ENCODE results near the gene MLLT3. TPM values are rescaled to one million over a fixed set of nuclear protein-coding genes. Genes with fewer than 3 reads are reported as not detected.

Gene MLLT3
- total RNA-seq, 1 donor from 2014 or later = 53.7 TPM

DNA sequence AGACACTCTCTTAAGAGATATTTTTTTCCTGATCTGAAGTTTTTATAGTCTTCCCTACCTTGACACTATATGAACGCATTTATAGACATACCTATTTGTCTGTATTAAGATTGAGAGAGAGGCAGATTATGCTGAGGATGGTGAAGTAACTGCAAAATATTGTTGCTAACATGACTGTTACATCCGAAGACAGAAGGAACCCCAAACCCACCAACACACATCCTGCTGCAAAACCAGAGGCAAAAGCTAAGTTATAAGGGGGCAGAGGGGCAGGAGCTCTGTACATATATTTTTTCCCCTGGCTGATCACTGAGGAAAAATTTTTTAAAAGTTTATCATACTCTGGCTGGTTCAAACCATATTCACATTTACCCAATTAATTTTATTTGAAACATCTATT is 279.0 kb downstream of the MLLT3 start:
- H3K36me3 Mint-ChIP-seq (ENCODE audit: low read depth) = no peaks in the 10 kb centered on the region
- no peak for DNase-seq (ENCODE audit: low read depth, low spot score)
- H3K4me3 Mint-ChIP-seq = no peak overlapping the region
- H3K9me3 Mint-ChIP-seq = no peaks in the 10 kb centered on the region
- H3K4me1 Mint-ChIP-seq = peaks cover 11% of the 10 kb centered on the region
- no peaks in the 10 kb centered on the region for H3K27me3 Mint-ChIP-seq (ENCODE audit: low read depth)
- no peak overlapping the region for H3K27ac Mint-ChIP-seq (ENCODE audit: unreplicated experiment)
- TF ChIP-seq, protein P1, sequence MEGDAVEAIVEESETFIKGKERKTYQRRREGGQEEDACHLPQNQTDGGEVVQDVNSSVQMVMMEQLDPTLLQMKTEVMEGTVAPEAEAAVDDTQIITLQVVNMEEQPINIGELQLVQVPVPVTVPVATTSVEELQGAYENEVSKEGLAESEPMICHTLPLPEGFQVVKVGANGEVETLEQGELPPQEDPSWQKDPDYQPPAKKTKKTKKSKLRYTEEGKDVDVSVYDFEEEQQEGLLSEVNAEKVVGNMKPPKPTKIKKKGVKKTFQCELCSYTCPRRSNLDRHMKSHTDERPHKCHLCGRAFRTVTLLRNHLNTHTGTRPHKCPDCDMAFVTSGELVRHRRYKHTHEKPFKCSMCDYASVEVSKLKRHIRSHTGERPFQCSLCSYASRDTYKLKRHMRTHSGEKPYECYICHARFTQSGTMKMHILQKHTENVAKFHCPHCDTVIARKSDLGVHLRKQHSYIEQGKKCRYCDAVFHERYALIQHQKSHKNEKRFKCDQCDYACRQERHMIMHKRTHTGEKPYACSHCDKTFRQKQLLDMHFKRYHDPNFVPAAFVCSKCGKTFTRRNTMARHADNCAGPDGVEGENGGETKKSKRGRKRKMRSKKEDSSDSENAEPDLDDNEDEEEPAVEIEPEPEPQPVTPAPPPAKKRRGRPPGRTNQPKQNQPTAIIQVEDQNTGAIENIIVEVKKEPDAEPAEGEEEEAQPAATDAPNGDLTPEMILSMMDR (conservative IDR thresholded peaks at IDR 0.05) = no peak

DNA sequence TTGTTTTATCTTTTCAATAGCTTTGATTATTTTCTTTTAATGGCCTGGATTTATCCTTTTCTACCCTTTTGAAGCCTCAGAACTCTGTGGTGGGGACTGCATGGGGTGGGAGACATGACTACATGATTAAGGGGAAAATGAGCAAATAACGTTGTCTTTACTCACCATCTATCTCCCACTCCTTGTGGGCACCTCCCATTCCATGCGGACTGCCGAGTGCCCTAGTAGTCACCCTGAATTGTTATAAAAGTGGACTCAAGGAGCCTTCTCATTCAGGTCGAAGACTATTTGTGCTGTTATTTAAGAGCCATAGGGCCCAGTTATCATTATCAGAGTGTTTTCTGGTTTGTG is 281.8 kb downstream of the MLLT3 start:
- Mint-ChIP-seq H3K36me3 (ENCODE audit: low read depth) (no peaks in the 10 kb centered on the region), H3K9me3 (no peaks in the 10 kb centered on the region), H3K4me3 (peak overlapping the region; percentile 5), H3K27me3 (ENCODE audit: low read depth) (no peaks in the 10 kb centered on the region), H3K27ac (ENCODE audit: unreplicated experiment) (no peak overlapping the region), H3K4me1 (peaks cover 11% of the 10 kb centered on the region)
- no peak for DNase-seq (ENCODE audit: low read depth, low spot score)
- TF ChIP-seq, protein P1 (conservative IDR thresholded peaks at IDR 0.05) = no peak

DNA sequence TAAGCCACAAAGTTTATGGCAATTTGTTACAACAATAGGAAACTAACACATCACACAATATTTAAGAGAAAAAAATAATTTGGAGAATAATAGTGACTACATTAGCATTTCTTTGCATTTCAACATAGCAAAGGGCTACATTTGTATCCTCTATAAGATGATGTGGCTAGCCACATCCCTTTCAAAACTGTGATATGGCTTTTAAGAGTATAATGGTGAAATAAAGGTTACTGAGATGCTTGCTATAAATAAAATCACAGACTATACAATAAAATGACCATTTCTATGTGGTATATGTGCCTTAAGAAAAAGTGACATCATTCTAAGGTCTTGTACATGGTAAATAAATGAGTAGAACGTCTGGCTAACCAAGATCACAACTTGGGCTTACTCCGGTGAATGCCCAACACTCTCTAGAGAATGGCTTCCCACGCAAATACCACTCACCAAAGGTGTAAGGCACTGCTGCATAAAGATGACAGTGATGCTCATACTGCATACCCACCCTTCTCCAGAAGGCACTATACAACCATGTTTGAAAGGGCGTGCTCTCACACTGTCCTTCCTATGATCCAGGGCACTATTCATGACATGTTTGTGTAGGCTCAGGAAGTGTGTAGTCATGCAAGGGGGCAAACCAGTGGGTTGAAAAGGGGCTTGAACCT is 286.5 kb downstream of the MLLT3 start:
- Mint-ChIP-seq H3K36me3 (ENCODE audit: low read depth) (no peaks in the 10 kb centered on the region), H3K4me1 (peaks cover 11% of the 10 kb centered on the region), H3K27ac (ENCODE audit: unreplicated experiment) (no peak overlapping the region), H3K9me3 (peaks cover 6% of the 10 kb centered on the region), H3K4me3 (no peak overlapping the region), H3K27me3 (ENCODE audit: low read depth) (no peaks in the 10 kb centered on the region)
- TF ChIP-seq, protein P1 (conservative IDR thresholded peaks at IDR 0.05) = no peak
- no peak for DNase-seq (ENCODE audit: low read depth, low spot score)

DNA sequence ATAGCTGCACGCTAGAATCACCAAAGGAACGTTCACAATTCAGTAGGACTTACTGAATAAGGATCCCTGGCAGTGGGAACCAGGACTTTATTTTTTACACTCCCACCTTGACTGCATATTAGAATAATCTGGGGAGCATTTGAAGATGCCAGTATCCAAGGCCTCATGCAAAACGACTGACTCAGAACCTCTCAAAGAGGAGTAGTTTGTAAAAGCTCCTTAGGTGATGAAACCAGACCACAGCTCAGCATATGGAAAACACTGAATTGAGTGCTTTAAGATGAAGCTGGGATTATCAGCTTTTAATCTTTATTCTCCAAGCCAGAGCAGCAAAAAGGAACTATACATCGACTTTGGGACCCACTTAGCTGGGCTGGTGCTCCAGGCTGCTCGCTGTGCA is 288.3 kb downstream of the MLLT3 start:
- TF ChIP-seq, protein P1 (conservative IDR thresholded peaks at IDR 0.05) = no peak
- Mint-ChIP-seq H3K9me3 (peaks cover 9% of the 10 kb centered on the region), H3K27me3 (ENCODE audit: low read depth) (no peaks in the 10 kb centered on the region), H3K4me3 (no peak overlapping the region), H3K4me1 (no peaks in the 10 kb centered on the region), H3K36me3 (ENCODE audit: low read depth) (no peaks in the 10 kb centered on the region), H3K27ac (ENCODE audit: unreplicated experiment) (no peak overlapping the region)
- DNase-seq (ENCODE audit: low read depth, low spot score) = no peak

DNA sequence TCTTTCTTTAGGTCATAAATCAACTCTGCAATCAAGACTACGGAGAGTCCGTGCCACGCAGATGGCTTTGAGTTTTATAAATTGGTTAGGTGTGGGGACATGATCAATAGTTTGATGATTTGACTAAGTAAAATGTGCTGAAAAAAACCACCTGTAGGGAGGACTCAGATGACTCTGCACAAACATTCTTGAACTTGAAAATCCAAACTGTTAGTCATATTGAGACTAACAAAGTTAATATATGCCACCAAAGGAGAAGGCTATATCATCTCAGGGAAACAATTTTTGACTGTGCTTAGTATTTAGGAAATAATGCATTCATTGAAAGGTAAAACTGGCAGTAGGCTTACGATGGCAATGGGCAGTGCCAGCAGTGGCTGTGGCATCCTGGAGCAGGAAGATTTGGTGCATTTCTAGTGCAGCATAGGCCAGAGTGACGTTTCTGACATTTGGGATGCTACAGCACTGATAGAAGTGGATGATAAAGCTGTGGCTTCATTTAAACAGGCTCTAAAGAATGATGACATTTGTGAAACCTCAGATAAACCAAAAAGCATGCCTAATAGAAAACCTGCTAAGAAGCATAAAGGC is 291.1 kb downstream of the MLLT3 start:
- no peak for DNase-seq (ENCODE audit: low read depth, low spot score)
- Mint-ChIP-seq H3K4me1 (no peaks in the 10 kb centered on the region), H3K27ac (ENCODE audit: unreplicated experiment) (no peak overlapping the region), H3K36me3 (ENCODE audit: low read depth) (no peaks in the 10 kb centered on the region), H3K9me3 (peaks cover 12% of the 10 kb centered on the region), H3K27me3 (ENCODE audit: low read depth) (no peaks in the 10 kb centered on the region), H3K4me3 (no peak overlapping the region)
- TF ChIP-seq, protein P1 (conservative IDR thresholded peaks at IDR 0.05) = no peak

All from neural crest cell (in vitro differentiated cells).